Stimulated activated CD4-positive, alpha-beta T cell treated with anti-CD3 and anti-CD28 coated beads, Interleukin-12 subunit alpha, Interleukin-12 subunit beta, amount 100 ng/mL, for 4 hours (primary cell): ENCODE measurements around the gene UBE2N.
"Not testable (repeated sequence)": the region's sequence is repeated elsewhere in the genome, so short reads cannot be mapped to it uniquely, and the experiment has no call there.

ENCODE experiments used
- DNase-seq: peaks from one replicate; pipeline ENCODE4 v3.0.0-alpha.2; 2020

The UBE2N gene

DNA sequence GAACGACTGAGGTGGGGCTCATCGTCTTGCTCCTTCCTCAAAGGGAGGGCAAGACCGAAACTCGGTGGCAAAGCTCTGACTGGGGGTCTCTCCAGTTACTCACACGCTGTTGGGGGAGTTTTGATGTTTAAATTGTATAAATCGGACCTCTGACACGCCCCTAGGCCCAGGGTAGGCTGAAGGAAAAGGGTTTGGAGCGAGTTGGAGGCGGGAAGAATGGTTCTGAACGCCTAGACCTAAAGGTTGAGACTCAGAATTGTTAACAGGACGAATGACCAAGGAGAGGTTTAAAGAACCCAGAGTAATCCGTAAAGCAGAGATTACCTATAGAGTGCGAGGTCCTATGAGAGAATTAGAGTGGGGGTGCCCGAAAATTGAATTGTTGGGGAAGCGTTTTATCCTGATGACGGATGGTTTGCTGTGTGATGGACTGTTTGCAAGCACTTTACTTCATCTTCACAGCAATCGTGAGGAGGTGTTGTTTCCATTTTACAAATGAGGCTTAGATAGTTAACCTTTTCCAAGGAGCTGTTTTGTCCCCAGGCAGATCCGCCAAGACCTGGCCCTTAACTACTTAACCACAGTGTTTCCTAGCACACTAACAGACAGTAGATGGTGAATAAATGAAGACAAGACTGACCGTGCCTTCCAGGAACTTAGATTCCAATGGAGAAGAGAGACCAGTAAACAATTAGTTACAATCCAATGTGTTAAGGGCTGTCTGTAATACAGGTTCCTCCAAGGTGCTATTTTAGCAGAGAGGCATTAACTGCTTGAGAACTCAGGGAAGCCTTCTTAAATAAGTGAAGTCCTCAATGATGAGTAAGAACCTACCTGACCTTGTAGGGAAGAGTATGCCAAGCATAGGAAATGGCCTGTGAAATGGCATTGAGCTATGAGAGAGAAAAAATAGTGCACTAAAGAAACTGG is 929 bp upstream of the UBE2N start:
- DNase-seq = no peak

DNA sequence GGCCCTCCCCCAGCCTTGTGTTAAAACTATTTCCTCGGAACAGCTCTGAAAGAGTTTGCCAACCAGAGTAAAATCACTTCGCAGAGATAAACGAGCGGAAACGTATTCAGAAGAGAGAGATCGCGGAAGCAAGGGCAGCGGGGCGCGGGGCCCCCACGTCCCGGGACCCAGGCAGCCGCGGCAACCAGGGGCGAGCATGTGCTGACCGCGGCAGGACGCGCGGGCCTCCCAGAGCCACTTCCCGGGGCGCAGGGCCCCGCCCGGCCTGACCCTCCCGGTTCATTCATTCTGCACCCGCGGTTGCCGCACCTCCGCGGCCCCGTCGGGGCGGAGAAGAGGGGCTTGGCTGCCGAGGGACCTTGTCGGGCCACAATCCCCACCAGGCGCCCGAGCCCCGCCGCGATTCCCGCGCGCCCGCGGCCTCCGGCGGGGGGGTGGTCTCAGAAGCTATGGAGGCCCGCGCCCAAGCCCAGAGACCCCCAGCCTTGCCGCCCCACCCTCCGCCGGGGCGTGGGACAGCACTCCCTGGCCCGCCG is 598 bp downstream of the UBE2N start:
- peak; percentile 30 for DNase-seq

DNA sequence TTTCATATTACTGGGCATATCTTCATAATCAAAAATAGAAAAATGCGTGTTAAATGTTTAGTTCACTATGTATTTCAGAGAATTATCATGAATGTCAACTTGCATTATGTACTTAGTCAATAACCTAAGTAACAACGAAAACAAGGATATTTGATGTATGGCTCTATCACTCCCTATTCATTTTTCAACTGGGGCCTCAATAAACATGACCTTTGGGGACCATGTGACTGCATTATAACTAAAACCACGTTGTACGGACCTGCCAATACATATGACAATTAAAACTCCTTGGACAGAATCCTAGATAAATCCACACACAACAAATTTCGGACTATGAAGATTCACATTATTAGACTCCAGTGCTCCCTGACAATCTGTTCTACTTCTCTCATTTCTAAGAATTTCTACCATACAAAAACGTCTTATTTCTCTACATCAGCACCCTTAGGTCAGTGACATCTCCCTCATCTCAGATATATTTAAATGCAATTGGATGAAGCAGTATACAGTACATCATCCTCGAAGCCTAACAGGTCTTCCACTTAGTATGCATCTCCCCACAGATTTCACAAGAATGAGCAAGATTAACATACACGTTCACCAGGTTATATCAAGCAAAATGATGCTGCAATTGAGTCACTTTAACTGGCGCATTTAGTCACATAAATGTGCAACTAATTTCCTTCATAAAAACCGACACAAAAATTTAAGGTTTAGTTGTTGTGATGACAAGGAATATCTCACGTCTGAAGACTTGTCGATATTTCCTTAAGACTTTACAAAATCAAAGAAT is 1.5 kb downstream of the UBE2N start:
- no peak for DNase-seq

GRCh38 chr12:93438266-93439050 is 3.3 kb downstream of the UBE2N start:
- no peak for DNase-seq

- no peak for DNase-seq
Observed at GRCh38 chr12:93434256-93434865, 7.4 kb downstream of the UBE2N start.

GRCh38 chr12:93432031-93432430 is 9.7 kb downstream of the UBE2N start:
- DNase-seq = not testable (repeated sequence)

- no peak for DNase-seq
Observed at GRCh38 chr12:93430280-93430679, 11.5 kb downstream of the UBE2N start.

- no peak for DNase-seq
Observed at GRCh38 chr12:93429852-93430251, 11.9 kb downstream of the UBE2N start.

- DNase-seq = no peak
Observed at GRCh38 chr12:93429448-93429847, 12.3 kb downstream of the UBE2N start.

DNA sequence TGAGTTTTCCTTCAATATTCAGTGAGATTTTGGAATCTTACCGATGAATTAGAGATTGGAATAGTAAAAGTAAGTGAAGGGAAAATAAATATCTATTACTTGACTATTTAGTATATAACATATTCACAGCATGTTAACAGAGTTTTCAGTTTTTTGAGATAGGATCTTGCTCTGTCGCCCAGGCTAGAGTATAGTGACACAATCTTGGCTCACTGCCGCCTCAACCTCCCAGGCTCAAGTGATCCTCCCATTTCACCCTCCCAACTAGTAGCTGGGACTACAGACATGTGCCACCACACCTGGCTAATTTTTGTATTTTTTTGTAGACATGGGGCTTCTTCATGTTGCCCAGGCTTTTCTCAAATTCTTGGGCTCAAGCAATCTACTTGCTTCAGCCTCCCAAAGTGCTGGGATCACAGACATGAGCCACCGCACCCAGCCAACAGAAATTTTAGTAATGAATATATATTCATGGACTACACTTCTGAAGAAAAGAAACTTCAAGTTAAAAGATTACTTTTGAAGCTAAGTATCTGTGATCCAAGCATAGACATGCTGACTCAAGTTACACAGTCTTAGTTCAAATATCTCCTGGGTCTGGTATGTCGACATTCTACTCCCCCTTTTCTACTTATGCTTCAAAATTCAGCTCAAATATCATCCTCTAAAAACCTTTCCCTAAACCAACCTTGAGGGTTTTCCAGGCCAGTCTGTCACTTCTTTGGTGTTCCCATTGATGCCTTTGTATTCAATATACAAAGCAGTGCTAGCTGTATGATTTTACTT is 13.8 kb downstream of the UBE2N start:
- DNase-seq = no peak

GRCh38 chr12:93426412-93426805 is 15.3 kb downstream of the UBE2N start:
- no peak for DNase-seq

DNA sequence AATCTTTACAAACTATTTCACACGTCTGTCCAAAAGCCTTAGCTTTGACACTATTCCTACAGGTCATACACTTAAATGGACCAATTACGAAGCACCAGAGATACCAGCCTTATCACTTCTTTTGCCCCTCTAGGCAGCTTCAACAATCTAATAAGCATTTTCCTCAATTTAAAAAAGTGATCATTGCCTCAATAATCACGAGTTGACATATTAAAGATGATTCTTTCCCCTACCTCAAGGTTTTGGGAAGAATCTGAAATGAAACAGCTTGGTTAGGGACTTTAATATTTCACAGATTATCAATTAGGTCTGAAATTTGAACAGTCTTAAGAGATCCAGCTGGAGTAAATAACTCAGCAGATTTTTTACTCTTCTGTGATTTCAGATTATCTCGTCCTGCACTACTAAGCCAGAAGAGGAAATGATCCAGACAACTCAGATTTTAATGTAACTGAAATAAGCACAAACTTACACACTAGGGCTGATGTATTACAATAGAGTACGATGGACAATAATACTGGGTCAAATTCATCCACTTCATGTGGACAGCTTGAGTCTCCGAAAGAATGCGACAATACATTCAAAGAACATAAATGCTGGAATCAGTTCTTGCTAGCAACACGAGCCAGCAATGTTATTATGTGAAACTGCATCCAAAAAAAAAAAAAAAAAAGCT is 15.9 kb downstream of the UBE2N start:
- DNase-seq = no peak

DNA sequence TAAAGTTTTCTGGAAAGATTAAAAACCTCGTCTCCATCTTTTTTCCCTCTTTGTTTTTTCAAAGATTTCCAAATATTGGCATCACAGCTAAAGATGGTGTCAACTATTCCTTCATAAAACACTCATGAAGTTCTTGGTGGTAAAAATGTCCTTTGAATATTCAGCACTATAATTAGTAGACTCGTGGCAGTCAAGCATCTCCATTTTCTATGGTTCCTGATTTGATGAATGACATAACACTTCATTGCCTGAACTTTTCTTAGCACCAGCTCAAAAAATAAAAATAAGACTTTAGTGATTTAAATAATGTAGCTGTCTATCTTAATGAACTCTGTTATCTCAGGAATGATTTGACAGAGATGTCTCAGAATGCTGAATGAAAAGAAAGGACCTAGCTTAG is 19.7 kb downstream of the UBE2N start:
- no peak for DNase-seq

DNA sequence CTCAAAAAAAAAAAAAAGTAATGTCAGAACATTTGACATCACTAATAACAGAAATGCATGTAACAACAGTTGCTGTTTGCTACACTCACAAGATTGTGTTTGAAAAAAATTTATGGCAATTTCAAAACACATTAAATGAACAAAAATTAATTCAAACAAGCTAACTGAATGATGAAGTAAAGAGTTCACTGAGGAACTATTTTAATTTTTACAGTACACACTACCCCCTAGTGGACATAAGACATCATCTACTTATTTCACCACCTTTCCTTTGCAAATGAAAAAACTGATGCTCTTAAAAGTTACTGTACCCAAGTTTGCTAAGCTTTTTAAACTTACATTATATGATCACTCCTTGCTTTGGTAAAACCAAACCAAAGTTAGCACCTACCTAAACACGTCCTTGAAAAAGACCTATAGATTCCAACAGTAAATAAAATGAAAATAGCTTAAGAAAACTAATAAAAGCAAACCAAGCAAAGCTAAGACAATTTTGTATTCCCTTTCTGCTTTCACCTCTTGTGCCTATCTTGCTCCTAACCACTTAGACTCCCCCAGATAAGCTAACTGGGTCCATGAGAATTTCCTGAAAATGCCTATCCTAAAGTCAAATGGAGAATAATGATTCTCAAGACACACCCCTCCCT is 22.2 kb downstream of the UBE2N start:
- DNase-seq = no peak

DNA sequence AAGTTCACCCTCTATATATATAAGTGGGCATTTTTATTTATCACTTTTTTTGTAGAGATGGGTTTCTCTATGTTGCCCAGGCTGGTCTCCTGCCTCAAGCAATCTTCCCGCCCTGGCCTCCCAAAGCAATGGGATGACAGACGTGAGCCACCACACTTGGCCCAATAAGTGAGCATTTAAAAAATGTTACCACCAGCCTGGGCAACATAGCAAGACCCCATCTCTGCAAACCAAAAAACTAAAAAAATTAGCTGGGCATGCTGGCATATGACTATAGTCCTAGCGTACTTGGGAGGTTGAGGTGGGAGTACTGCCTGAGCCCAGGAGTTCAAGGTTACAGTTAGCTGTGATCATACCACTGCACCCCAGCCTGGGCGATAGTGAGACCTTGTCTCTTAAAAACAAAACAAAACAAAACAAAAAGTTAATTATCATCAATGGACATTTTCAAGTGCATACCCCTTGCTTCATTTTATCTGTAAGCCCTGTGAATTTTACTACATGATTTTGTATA is 23.7 kb downstream of the UBE2N start:
- DNase-seq = no peak

DNA sequence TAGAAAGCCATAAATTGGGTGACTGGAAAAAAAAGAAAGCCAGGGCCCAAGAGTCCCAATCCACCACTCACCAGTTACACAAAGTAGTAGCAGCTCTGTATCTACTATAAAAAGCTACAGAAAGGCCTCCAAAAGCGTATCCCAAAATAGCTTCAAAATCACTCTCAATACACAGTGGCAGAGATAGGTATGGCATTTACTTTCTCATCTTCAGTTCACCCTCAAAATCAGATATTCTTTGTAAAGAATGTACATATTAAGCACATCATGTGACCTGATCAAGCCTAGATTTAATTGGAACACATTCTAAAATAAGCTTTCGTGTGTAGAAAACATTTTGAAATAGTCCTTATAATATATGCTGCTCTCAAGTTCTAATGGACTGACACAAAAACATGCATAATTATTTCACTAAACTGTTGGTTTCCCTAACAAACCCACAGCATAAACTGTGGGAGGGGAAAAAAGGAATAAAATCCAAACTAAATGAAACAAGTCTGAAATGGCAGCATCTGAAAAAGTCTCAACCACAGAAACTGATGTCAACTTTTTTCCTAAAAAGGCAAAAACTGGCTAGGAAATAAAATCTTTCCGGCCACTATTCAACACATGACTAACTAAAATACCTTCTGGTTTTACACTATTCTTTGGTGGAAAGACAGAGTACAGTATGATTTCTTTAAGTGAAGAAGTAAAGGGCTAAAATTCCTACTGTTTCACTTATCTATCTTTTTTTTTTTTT is 25.9 kb downstream of the UBE2N start:
- no peak for DNase-seq

- no peak for DNase-seq
Observed at GRCh38 chr12:93413064-93413463, 28.7 kb downstream of the UBE2N start.

- DNase-seq = not testable (repeated sequence)
Observed at GRCh38 chr12:93412396-93412795, 29.4 kb downstream of the UBE2N start.

GRCh38 chr12:93411060-93411459 is 30.7 kb downstream of the UBE2N start:
- DNase-seq = not testable (repeated sequence)
